Smooth muscle cell (in vitro differentiated cells): ENCODE measurements around the gene MPPED2. TPM values are rescaled to one million over a fixed set of nuclear protein-coding genes. Genes with fewer than 3 reads are reported as not detected.

Source experiments
- DNase-seq: peaks from one replicate; lab custom pipeline; 2025; ENCODE audit not compliant: unreplicated experiment; lab: John Stamatoyannopoulos, UW
- H2AFZ ChIP-seq: fragments of 200-600 bp; sonication (generic); 2 replicates; pipeline ENCODE4 v1.6.0; 2016; ENCODE audit warnings: antibody characterized with exemption, low read depth, mild to moderate bottlenecking
- H3F3A ChIP-seq: fragments of 200-600 bp; sonication (generic); 2 replicates; pipeline ENCODE4 v1.6.0; 2017; ENCODE audit warnings: antibody characterized with exemption, low read depth
- H3K27ac ChIP-seq: fragments of 200-600 bp; sonication (generic); 2 replicates; pipeline ENCODE4 v1.5.1; 2016; ENCODE audit warnings: low read depth, mild to moderate bottlenecking
- H3K27me3 ChIP-seq: fragments of 200-600 bp; sonication (generic); 2 replicates; pipeline ENCODE4 v1.6.1; 2016; ENCODE audit warnings: low read depth, mild to moderate bottlenecking
- H3K36me3 ChIP-seq: fragments of 200-600 bp; sonication (generic); 2 replicates; pipeline ENCODE4 v1.5.1; 2016; ENCODE audit warnings: low read depth
- H3K4me1 ChIP-seq: fragments of 200-600 bp; sonication (generic); 2 replicates; pipeline ENCODE4 v1.5.1; 2016; ENCODE audit warnings: low read depth
- H3K4me2 ChIP-seq: fragments of 200-600 bp; sonication (generic); 2 replicates; pipeline ENCODE4 v1.6.0; 2016; ENCODE audit warnings: mild to moderate bottlenecking
- H3K4me3 ChIP-seq: fragments of 200-600 bp; sonication (generic); 2 replicates; pipeline ENCODE4 v1.5.1; 2016; ENCODE audit warnings: mild to moderate bottlenecking
- H3K79me2 ChIP-seq: fragments of 200-600 bp; sonication (generic); 2 replicates; pipeline ENCODE4 v1.6.0; 2016; ENCODE audit warnings: low read depth, mild to moderate bottlenecking
- H3K9ac ChIP-seq: fragments of 200-600 bp; sonication (generic); 2 replicates; pipeline ENCODE4 v1.6.0; 2016; ENCODE audit warnings: low read depth
- H3K9me3 ChIP-seq: fragments of 200-600 bp; sonication (generic); replicated peaks from 2 replicates; pipeline ENCODE4 v1.5.1; 2016; ENCODE audit warnings: low read depth
- H4K20me1 ChIP-seq: fragments of 200-600 bp; sonication (generic); 2 replicates; pipeline ENCODE4 v1.6.0; 2016; ENCODE audit warnings: low read depth
- CTCF ChIP-seq: fragments of 200-600 bp; sonication (generic); IDR thresholded peaks from 2 replicates; pipeline ENCODE4 v1.5.1; 2017; ENCODE audit warnings: borderline replicate concordance, mild to moderate bottlenecking, antibody characterized with exemption; ENCODE audit not compliant: insufficient read depth, poor library complexity, severe bottlenecking
- WGBS: methylation state at CpG from one replicate; pipeline ENCODE4 v1.1.7; 2016; ENCODE audit warnings: low lambda C conversion rate; 5-methylcytosine and 5-hydroxymethylcytosine counted together
- polyA plus RNA-seq: library from polyadenylated mRNA; unstranded; fragments of >200 nt; fragmentation: Nextera tagmentation; extraction: Ambion mirVana; gene quantifications from 2 replicates; pipeline ENCODE4 v1.2.1, GENCODE V29; 2016
- total RNA-seq: library from RNA; depleted of rRNA; stranded (reverse); fragments of >200 nt; gene quantifications from 2 replicates; pipeline ENCODE4 v1.2.3, GENCODE V29; 2014

Gene MPPED2
- total and polyA plus RNA-seq, 2 experiments from 2014 or later, result 0.82 to 1.4 TPM

GRCh38 chr11:30505603-30506002, 80.5 kb downstream of the MPPED2 start:
- TF ChIP-seq CTCF, result no peak
- no peak for DNase-seq
- 91% methylated on average over 3 of the region's 3 CpGs for WGBS

GRCh38 chr11:30504468-30504867, 81.7 kb downstream of the MPPED2 start:
- Histone ChIP-seq H3K27ac (no peak overlapping the region), H3K36me3 (no peaks in the 10 kb centered on the region), H2AFZ (no peak overlapping the region), H4K20me1 (no peaks in the 10 kb centered on the region), H3F3A (no peaks in the 10 kb centered on the region), H3K9ac (no peak overlapping the region), H3K27me3 (no peaks in the 10 kb centered on the region), H3K79me2 (no peaks in the 10 kb centered on the region), H3K4me1 (no peaks in the 10 kb centered on the region), H3K9me3 (no peaks in the 10 kb centered on the region), H3K4me2 (no peak overlapping the region), H3K4me3 (no peak overlapping the region)
- no peak for DNase-seq
- 69% methylated on average over 2 of the region's 2 CpGs for WGBS
- no peak for TF ChIP-seq CTCF

More at GRCh38 chr11:30505603-30506002, 80.5 kb downstream of the MPPED2 start:
- Histone ChIP-seq H3K36me3 (no peaks in the 10 kb centered on the region), H3K9me3 (no peaks in the 10 kb centered on the region), H4K20me1 (no peaks in the 10 kb centered on the region), H3K27ac (no peak overlapping the region), H3K9ac (no peak overlapping the region), H3K4me1 (no peaks in the 10 kb centered on the region), H3F3A (no peaks in the 10 kb centered on the region), H2AFZ (no peak overlapping the region), H3K4me2 (no peak overlapping the region), H3K4me3 (no peak overlapping the region), H3K79me2 (no peaks in the 10 kb centered on the region), H3K27me3 (no peaks in the 10 kb centered on the region)

GRCh38 chr11:30503156-30503555, 83.0 kb downstream of the MPPED2 start:
- DNase-seq, result no peak
- Histone ChIP-seq H4K20me1 (no peaks in the 10 kb centered on the region), H3K9me3 (no peaks in the 10 kb centered on the region), H3K27ac (no peak overlapping the region), H2AFZ (no peak overlapping the region), H3K36me3 (no peaks in the 10 kb centered on the region), H3K4me1 (no peaks in the 10 kb centered on the region), H3K4me2 (no peak overlapping the region), H3K27me3 (no peaks in the 10 kb centered on the region), H3K9ac (no peak overlapping the region), H3F3A (no peaks in the 10 kb centered on the region), H3K79me2 (no peaks in the 10 kb centered on the region), H3K4me3 (no peak overlapping the region)
- 89% methylated on average over 6 of the region's 6 CpGs for WGBS
- TF ChIP-seq CTCF, result no peak

- no peak for DNase-seq
- Histone ChIP-seq H4K20me1 (no peaks in the 10 kb centered on the region), H3K79me2 (no peaks in the 10 kb centered on the region), H3K27ac (no peak overlapping the region), H3K4me1 (no peaks in the 10 kb centered on the region), H3F3A (no peaks in the 10 kb centered on the region), H3K9ac (no peak overlapping the region), H3K4me3 (no peak overlapping the region), H3K9me3 (no peaks in the 10 kb centered on the region), H3K27me3 (no peaks in the 10 kb centered on the region), H3K36me3 (no peaks in the 10 kb centered on the region), H3K4me2 (no peak overlapping the region), H2AFZ (no peak overlapping the region)
- no peak for TF ChIP-seq CTCF
- 70% methylated on average over 2 of the region's 2 CpGs for WGBS
These were observed 83.8 kb downstream of the MPPED2 start for GRCh38 chr11:30502305-30502704.
